Measurements from ENCODE around the gene PACRG.

DNA sequence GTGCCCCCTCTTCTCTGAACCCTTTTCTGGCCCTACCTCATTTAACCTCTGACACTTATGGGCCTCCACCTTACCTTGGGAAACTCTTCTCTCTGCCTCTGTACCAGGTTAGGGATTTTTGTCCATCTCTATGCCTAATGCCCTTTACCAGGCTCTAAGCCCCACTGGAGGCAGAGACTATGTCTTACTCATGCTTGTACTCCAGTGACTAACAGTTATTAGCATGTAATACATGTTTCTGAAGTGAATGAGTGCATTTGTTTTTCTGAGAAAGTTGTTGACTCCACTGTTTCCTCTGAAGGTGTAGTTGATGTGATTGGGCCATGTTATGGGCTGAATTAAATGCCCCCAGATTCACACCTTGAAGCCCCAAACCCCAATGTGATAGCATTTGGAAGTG, 234.3 kb downstream of the PACRG start:
- TF ChIP-seq, protein P1, sequence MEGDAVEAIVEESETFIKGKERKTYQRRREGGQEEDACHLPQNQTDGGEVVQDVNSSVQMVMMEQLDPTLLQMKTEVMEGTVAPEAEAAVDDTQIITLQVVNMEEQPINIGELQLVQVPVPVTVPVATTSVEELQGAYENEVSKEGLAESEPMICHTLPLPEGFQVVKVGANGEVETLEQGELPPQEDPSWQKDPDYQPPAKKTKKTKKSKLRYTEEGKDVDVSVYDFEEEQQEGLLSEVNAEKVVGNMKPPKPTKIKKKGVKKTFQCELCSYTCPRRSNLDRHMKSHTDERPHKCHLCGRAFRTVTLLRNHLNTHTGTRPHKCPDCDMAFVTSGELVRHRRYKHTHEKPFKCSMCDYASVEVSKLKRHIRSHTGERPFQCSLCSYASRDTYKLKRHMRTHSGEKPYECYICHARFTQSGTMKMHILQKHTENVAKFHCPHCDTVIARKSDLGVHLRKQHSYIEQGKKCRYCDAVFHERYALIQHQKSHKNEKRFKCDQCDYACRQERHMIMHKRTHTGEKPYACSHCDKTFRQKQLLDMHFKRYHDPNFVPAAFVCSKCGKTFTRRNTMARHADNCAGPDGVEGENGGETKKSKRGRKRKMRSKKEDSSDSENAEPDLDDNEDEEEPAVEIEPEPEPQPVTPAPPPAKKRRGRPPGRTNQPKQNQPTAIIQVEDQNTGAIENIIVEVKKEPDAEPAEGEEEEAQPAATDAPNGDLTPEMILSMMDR (IDR thresholded peaks at IDR 0.05; ENCODE audit: insufficient read depth, low read length, poor library complexity, severe bottlenecking) = no peak
- TF ChIP-seq EZH2phosphoT487 (conservative IDR thresholded peaks at IDR 0.05; ENCODE audit: low read length) = no peak
